Activated CD4-positive, alpha-beta memory T cell treated with anti-CD3 and anti-CD28 coated beads, Interleukin-2, amount 10 ng/mL, durations not matched to agents 7 days and 5 days (primary cell): Measurements from ENCODE around the gene C14orf132. TPM values are rescaled to one million over a fixed set of nuclear protein-coding genes. Genes with fewer than 3 reads are reported as not detected.

Source experiments
- CTCF ChIA-PET: fragments of 350-600 bp; sonication (Branson Sonifier 250); formaldehyde crosslinking; loops from one replicate; lab custom pipeline; 2021; ENCODE audit warnings: antibody characterized with exemption, inconsistent platforms; lab: Charles Lee
- POLR2A ChIA-PET: fragments of 350-600 bp; sonication (Branson Sonifier 250); formaldehyde crosslinking; loops from one replicate; lab custom pipeline; 2021; ENCODE audit warnings: antibody characterized with exemption; lab: Charles Lee
- DNase-seq: peaks from one replicate; pipeline ENCODE4 v3.0.0-alpha.2; 2020
- H3K27ac Mint-ChIP-seq: one replicate; pipeline ENCODE4 v1.8.0; 2021; ENCODE audit warnings: mild to moderate bottlenecking, mixed read lengths
- H3K27me3 Mint-ChIP-seq: one replicate; pipeline ENCODE4 v1.8.0; 2021; ENCODE audit warnings: mixed read lengths
- H3K36me3 Mint-ChIP-seq: one replicate; pipeline ENCODE4 v1.8.0; 2021; ENCODE audit warnings: low read depth, mixed read lengths
- H3K4me1 Mint-ChIP-seq: one replicate; pipeline ENCODE4 v1.8.0; 2021; ENCODE audit warnings: mixed read lengths
- H3K4me3 Mint-ChIP-seq: one replicate; pipeline ENCODE4 v1.8.0; 2021; ENCODE audit warnings: mild to moderate bottlenecking, mixed read lengths
- H3K9me3 Mint-ChIP-seq: one replicate; pipeline ENCODE4 v1.8.0; 2021; ENCODE audit warnings: mixed read lengths
- total RNA-seq, 2 experiments: library from RNA; stranded (reverse); gene quantifications; one replicate each; pipeline ENCODE4 v1.2.3, GENCODE V29; 2021

Gene C14orf132
- total RNA-seq, 2 experiments from 2014 or later = 1.1 to 1.2 TPM

DNA sequence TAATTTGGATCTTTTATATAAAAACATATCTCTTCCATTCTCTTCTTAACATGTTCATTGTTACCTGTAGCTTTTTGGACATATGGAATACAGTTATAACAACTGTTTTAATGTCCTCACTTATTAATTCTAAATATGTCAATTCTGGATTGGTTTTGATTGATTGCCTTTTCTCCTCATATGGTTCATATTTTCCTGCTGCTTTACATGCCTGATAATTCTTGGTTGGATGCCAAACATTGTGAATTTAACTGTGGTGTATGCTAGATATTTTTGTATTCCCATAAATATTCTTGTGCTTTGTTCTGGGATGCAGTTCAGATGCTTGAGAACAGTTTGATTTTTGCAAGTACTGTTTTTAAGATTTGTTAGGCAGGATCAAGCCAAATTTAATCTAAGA, 10.8 kb downstream of the C14orf132 start:
- Mint-ChIP-seq H3K4me3 (no peak overlapping the region), H3K9me3 (no peaks in the 10 kb centered on the region), H3K4me1 (no peaks in the 10 kb centered on the region), H3K36me3 (no peaks in the 10 kb centered on the region), H3K27ac (no peak overlapping the region), H3K27me3 (no peaks in the 10 kb centered on the region)
- ChIA-PET CTCF (no interaction called here), POLR2A (no interaction called here)
- DNase-seq = no peak

- CTCF ChIA-PET = no interaction called here
- DNase-seq = peak; percentile 8
- Mint-ChIP-seq H3K4me1 (no peaks in the 10 kb centered on the region), H3K4me3 (no peak overlapping the region), H3K27me3 (no peaks in the 10 kb centered on the region), H3K27ac (no peak overlapping the region), H3K9me3 (no peaks in the 10 kb centered on the region), H3K36me3 (no peaks in the 10 kb centered on the region)
- POLR2A ChIA-PET = no interaction called here
Observed at GRCh38 chr14:96050482-96050881, 11.3 kb downstream of the C14orf132 start.

DNA sequence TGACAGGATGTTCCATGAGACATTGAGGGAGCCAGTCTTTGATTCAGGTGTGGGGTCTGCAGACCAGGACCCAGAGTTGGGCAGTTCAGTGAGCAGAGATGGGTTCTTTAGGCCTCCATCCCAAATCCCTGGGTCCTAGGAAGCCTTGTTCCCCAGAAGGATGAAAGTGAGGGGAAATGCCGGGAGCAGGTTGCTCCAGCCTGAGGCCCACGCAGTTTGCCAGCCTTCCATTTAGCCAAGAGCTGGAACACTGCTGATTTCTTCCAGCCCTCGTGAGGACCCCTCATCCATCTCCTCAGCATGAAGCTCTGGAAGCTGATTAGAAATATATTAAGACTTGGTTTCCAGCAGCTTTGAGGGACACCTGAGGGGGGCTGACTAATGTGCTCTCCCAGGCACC, 12.1 kb downstream of the C14orf132 start:
- H3K4me1 Mint-ChIP-seq = no peaks in the 10 kb centered on the region
- H3K27ac Mint-ChIP-seq = no peak overlapping the region
- H3K36me3 Mint-ChIP-seq = no peaks in the 10 kb centered on the region
- no peaks in the 10 kb centered on the region for H3K9me3 Mint-ChIP-seq
- POLR2A ChIA-PET = no interaction called here
- no peaks in the 10 kb centered on the region for H3K27me3 Mint-ChIP-seq
- peak; percentile 11 for DNase-seq
- H3K4me3 Mint-ChIP-seq = no peak overlapping the region
- CTCF ChIA-PET = no interaction called here

- H3K36me3 Mint-ChIP-seq = no peaks in the 10 kb centered on the region
- CTCF ChIA-PET = no interaction called here
- DNase-seq = peak; percentile 16
- no peaks in the 10 kb centered on the region for H3K9me3 Mint-ChIP-seq
- no peak overlapping the region for H3K4me3 Mint-ChIP-seq
- POLR2A ChIA-PET = no interaction called here
- no peaks in the 10 kb centered on the region for H3K27me3 Mint-ChIP-seq
- H3K27ac Mint-ChIP-seq = no peak overlapping the region
- no peaks in the 10 kb centered on the region for H3K4me1 Mint-ChIP-seq
Observed at GRCh38 chr14:96051642-96052540, 12.7 kb downstream of the C14orf132 start.

- Mint-ChIP-seq H3K4me3 (no peak overlapping the region), H3K27me3 (no peaks in the 10 kb centered on the region), H3K36me3 (no peaks in the 10 kb centered on the region), H3K4me1 (no peaks in the 10 kb centered on the region), H3K9me3 (no peaks in the 10 kb centered on the region), H3K27ac (no peak overlapping the region)
- POLR2A ChIA-PET = no interaction called here
- CTCF ChIA-PET = no interaction called here
- peak; percentile 15 for DNase-seq
Observed at GRCh38 chr14:96052541-96053247, 13.5 kb downstream of the C14orf132 start.

DNA sequence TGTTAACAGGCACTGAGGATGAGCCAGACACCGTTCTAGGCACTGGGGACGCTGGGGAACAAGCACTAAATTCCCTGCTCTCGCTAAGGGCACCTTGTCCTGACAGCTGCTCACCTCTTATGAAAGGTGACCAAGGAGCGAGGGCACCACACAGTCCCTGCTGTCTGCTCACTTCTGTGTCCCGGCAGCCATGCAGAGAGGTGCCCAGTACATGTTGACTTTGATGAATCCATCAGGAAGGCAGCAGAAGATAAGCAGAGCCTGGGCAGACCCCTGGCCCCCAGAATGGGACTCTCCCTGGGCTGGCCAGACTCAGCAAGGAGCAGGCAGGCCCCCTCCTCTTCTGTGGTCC, 14.1 kb downstream of the C14orf132 start:
- H3K4me1 Mint-ChIP-seq = no peaks in the 10 kb centered on the region
- no peaks in the 10 kb centered on the region for H3K9me3 Mint-ChIP-seq
- no peaks in the 10 kb centered on the region for H3K27me3 Mint-ChIP-seq
- no peak overlapping the region for H3K27ac Mint-ChIP-seq
- DNase-seq = no peak
- H3K36me3 Mint-ChIP-seq = no peaks in the 10 kb centered on the region
- POLR2A ChIA-PET = no interaction called here
- H3K4me3 Mint-ChIP-seq = no peak overlapping the region
- CTCF ChIA-PET = no interaction called here

GRCh38 chr14:96053600-96054381, 14.6 kb downstream of the C14orf132 start:
- POLR2A ChIA-PET = no interaction called here
- Mint-ChIP-seq H3K27ac (no peak overlapping the region), H3K9me3 (no peaks in the 10 kb centered on the region), H3K4me3 (no peak overlapping the region), H3K27me3 (no peaks in the 10 kb centered on the region), H3K4me1 (no peaks in the 10 kb centered on the region), H3K36me3 (no peaks in the 10 kb centered on the region)
- DNase-seq = no peak
- CTCF ChIA-PET = no interaction called here

DNA sequence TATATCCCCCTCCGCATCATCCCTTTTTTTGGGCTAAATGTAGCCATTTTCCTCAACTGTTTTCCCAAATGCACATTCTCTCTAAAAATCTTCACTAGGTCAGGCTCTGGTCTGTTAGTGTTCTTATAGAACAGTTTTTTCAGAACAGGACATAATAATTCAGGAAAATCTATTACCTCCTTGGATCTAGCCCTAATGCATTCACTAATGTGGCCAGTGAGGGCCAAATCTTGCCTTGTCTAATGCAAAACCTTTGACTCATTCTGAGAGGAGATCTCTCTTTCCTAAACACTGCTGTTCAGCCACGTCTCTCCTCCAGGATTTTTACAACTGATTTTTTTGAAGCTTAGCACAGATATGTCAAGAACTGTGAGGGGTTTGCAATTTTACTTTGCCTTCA, 15.5 kb downstream of the C14orf132 start:
- no peak for DNase-seq
- no peaks in the 10 kb centered on the region for H3K4me1 Mint-ChIP-seq
- CTCF ChIA-PET = no interaction called here
- no peaks in the 10 kb centered on the region for H3K36me3 Mint-ChIP-seq
- POLR2A ChIA-PET = no interaction called here
- no peaks in the 10 kb centered on the region for H3K27me3 Mint-ChIP-seq
- H3K9me3 Mint-ChIP-seq = no peaks in the 10 kb centered on the region
- no peak overlapping the region for H3K27ac Mint-ChIP-seq
- H3K4me3 Mint-ChIP-seq = no peak overlapping the region

- Mint-ChIP-seq H3K9me3 (no peaks in the 10 kb centered on the region), H3K27ac (no peak overlapping the region), H3K36me3 (no peaks in the 10 kb centered on the region), H3K27me3 (no peaks in the 10 kb centered on the region), H3K4me3 (no peak overlapping the region), H3K4me1 (no peaks in the 10 kb centered on the region)
- ChIA-PET POLR2A (no interaction called here), CTCF (no interaction called here)
- DNase-seq = peak; percentile 11
Observed at GRCh38 chr14:96055065-96055752, 16.0 kb downstream of the C14orf132 start.

GRCh38 chr14:96055753-96056508, 16.8 kb downstream of the C14orf132 start:
- Mint-ChIP-seq H3K4me1 (no peaks in the 10 kb centered on the region), H3K4me3 (no peak overlapping the region), H3K27me3 (no peaks in the 10 kb centered on the region), H3K36me3 (no peaks in the 10 kb centered on the region), H3K9me3 (no peaks in the 10 kb centered on the region), H3K27ac (no peak overlapping the region)
- POLR2A ChIA-PET = no interaction called here
- CTCF ChIA-PET = no interaction called here
- DNase-seq = peak; percentile 8

- H3K4me3 Mint-ChIP-seq = no peak overlapping the region
- CTCF ChIA-PET = no interaction called here
- DNase-seq = peak; percentile 12
- no peak overlapping the region for H3K27ac Mint-ChIP-seq
- POLR2A ChIA-PET = no interaction called here
- H3K27me3 Mint-ChIP-seq = no peaks in the 10 kb centered on the region
- no peaks in the 10 kb centered on the region for H3K36me3 Mint-ChIP-seq
- H3K9me3 Mint-ChIP-seq = no peaks in the 10 kb centered on the region
- H3K4me1 Mint-ChIP-seq = no peaks in the 10 kb centered on the region
Observed at GRCh38 chr14:96056509-96057422, 17.6 kb downstream of the C14orf132 start.
